Breast epithelium (tissue), 3 donors: ENCODE measurements around the gene RARRES2.

Experiments used
- CTCF ChIP-seq, 3 donors: fragments of 450-650 bp; IDR thresholded peaks; one replicate each; pipeline ENCODE4 v1.5.1; 2016 to 2017; ENCODE audit warnings: antibody characterized with exemption in 3 of 3, mild to moderate bottlenecking in 3 of 3, moderate library complexity in 3 of 3
- POLR2A ChIP-seq: fragments of 450-650 bp; IDR thresholded peaks from one replicate; pipeline ENCODE4 v1.6.1; 2016; ENCODE audit warnings: antibody characterized with exemption, mild to moderate bottlenecking, moderate library complexity
- POLR2AphosphoS5 ChIP-seq, 3 donors: sonication (generic); formaldehyde crosslinking; IDR thresholded peaks; one replicate each; pipeline ENCODE4 v1.6.1; 2017; ENCODE audit warnings: antibody characterized with exemption in 3 of 3

GRCh38 chr7:150330211-150330885, 11.1 kb downstream of the RARRES2 start:
- no peak for TF ChIP-seq POLR2A
- no peak for TF ChIP-seq CTCF (IDR thresholded peaks at IDR 0.05)
- TF ChIP-seq POLR2AphosphoS5 (IDR thresholded peaks at IDR 0.05): no peak
